ENCODE measurements around the gene STYXL2.
A peak's percentile ranks its signal among the peaks of the same experiment; 100 is the strongest.

STYXL2 gene

DNA sequence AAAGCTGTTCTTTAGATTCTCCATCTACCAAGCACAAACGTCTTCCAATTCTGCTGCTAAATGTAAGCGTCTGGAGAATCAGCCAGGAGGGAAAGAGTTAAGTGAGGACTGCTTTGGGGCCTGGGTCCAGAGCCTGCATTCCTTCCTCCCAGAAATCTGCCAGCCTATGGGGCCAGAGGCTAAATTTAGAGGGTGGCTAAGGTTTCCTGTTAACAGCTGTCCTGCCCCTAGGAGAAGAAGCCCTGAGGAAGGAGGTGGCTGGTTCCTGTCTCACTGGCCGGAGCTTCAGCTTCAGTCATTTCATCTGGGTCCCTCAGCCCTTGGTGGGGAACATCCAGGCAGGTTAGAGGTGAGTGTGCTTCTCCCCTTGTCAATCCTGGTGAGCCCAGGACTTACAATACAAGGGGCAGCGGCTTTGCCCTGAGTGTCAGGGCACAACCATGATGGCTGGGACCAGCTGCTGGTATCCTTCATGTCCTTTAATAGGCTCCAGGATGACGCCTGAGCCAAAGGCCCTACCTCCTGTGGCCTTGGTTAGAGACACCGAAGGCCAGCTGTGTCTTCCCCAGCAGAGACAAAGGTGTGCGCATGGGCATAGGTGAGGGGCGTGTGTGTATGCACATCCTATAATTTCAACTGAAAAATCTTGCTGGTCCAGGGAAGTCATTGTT is at the start of gene STYXL2:
STYXL2 (plus strand) TSS at position 230 of the 671 bp plus-strand sequence. CDS start 775 bp downstream, outside the sequence.
- DNase-seq, result no peak

- no peak for DNase-seq
Measured at GRCh38 chr1:167051907-167052306, 42.0 kb upstream of the STYXL2 start.

GRCh38 chr1:167052389-167052788 is 41.5 kb upstream of the STYXL2 start:
- DNase-seq, result no peak

GRCh38 chr1:167054531-167054930 is 39.3 kb upstream of the STYXL2 start:
- no peak for DNase-seq

- no peak for DNase-seq
Measured at GRCh38 chr1:167054946-167055630, 38.8 kb upstream of the STYXL2 start.

DNA sequence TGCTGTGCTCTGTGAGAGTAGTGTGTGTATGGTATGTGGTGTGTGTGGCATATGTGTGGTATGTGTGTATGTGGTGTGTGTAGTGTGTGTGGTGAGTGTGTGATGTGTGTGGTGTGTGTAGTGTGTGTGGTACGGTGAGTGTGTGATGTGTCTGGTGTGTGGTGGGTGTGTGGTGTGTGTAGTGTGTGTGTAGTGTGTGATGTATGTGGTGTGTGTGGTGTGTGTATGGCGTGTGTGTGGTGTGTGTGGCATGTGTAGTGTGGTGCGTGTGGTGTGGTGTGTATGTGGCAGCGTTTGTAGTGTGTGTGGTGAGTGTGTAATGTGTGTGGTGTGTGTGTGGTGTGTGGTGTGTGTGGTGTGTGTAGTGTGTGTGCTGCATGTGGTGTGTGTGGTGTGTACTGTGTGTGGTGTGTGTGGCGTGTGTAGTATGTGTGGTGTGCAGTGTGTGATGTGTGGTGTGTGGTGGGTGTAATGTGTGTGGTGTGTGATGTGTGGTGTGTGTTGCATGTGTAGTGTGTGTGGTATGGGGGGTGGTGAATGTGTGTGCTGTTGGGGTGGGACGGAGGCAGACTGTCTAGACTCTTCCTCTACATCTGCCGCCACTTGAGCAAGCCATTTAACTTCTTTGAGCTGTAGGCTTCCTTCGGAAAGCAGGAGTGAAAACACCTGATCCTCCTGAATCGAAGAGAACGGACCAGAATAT is 37.2 kb upstream of the STYXL2 start:
- no peak for DNase-seq

GRCh38 chr1:167057241-167057688 is 36.6 kb upstream of the STYXL2 start:
- peak; percentile 10 for DNase-seq

DNA sequence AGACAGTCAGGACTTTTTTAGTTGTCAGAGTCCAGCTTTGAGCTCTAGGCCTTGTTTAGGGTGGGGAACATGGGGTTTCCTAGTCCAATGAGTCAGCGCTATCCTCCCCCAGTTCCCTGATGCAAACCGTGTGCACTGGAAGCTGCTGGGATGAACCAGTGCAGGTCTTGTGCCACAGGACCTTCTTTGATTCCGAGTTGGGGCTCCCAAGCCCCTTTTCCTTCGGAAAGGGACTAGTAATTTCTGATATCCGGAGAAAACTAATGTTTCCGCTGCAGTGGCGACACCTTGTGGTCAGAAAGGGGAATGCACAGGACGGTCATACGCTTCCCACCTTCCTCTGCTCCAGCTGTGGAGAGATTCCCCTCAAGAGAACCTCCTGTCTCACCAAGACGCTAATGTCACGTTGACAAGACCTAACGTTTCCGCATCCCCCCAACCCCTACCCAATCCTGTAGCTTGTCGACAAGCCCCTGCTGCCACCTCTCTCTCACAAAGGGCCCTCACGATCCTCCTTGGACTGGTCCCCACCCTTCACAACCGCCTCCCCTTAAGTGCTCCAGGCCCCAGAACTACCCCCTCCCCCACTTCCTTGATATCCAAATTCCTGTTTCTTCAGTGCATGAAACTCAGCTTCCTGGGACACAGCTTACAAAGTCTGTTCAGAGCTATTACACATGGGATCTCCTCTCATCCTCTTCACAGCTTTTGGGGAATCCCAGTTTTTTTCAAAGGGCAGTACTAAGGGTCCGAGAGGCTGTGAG is 34.6 kb upstream of the STYXL2 start:
- peak; percentile 18 for DNase-seq

GRCh38 chr1:167059809-167060107 is 34.1 kb upstream of the STYXL2 start:
- DNase-seq, result no peak

DNA sequence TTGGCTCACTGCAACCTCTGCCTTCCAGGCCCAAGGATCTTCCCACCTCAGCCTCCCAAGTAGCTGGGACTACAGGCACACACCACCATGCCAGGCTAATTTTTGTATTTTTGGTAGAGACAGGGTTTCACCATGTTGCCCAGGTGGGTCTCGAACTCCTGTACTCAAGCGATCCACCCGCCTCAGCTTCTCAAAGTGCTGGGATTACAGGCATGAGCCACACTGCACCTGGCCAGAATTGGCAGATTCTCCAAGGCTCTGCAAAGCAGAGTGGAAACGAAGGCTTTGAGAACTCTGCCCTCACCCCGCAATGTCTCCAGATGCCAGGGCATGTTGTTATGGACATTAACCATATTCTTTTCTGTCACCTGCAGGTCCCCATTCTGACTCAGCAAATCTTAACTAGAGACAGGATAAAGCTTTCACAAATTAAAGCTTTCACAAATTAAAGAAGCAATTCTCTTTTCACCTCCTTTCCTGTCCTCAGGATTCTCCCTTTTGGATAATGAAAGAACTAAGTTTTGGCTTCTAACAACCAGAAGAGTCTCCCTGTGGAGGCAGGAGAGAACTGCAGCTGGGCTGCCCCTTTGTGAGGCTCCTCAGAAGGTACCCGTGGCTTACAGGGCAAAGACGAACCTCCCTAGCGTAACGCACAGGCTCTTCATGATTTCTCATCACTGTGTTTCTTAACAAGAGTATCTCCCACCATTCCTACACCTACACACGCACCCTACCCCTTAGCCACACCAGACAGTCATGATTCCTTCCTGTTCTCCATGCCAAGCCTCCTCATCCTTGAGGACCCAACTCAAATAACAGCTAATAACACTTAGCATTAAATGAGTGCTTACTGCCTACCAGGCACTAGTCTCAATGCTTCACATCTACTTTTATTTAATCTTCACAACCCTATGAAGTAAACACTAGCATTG is 33.5 kb upstream of the STYXL2 start:
- no peak for DNase-seq

GRCh38 chr1:167061073-167061464 is 32.8 kb upstream of the STYXL2 start:
- DNase-seq, result no peak

GRCh38 chr1:167064621-167065020 is 29.3 kb upstream of the STYXL2 start:
- DNase-seq, result no peak

DNA sequence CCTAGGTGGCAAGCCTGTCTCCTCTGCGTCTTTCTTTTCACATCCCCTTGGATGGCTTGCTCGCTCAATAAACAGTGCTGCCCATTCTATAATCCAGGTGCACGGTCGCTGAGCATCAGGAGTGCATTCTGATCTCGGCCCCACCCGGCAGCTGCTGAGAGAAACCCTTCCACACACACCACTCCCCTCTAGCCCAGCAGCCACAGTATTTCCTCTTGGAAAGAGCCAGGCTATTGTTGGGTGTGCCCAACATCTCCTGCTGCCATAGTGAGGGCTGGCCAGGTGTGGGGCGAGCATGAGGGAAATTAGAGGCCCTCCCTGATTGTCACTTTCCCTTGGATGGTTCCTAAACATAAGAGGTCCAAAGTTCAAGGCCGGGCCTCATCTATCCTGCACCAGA is 28.4 kb upstream of the STYXL2 start:
- DNase-seq, result no peak

GRCh38 chr1:167066333-167067122 is 27.3 kb upstream of the STYXL2 start:
- peak; percentile 61 for DNase-seq

DNA sequence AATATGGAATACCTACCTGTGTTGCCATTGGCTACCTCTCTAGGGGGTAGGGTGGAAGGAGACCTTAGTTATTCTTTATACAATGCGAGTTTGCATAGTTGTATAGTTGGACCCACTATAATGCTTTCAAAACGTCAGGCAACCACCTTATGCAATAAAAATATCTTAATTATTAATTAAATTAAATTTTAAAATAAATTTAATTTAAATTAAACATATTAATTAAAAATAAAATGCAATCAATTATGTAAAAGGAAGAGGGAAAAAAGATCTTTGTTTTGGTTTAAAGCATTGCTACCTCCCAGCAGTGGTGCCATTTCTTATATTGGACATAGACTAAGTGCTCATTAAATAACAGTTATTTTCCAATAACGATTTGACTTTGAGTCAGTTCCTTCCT is 26.0 kb upstream of the STYXL2 start:
- DNase-seq, result no peak

DNA sequence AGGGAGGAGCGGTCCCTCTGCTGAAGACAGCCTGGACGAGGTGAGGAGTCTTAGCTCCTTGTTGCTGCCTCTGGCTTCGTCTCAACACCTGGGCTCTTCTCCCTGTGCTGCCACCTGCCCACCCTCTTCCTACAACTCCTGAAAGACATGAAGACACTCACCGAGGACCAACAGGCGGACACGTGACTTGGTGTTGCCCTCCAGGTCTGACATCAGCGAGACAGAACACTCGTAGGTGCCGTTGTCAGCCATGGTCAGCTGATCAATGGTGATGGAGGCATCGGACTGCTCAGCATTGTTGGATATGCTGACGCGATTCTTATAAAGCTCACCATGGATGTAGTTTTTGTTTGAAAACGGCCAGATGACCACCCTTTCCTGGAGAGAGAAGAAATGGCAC is 25.1 kb upstream of the STYXL2 start:
- no peak for DNase-seq

DNA sequence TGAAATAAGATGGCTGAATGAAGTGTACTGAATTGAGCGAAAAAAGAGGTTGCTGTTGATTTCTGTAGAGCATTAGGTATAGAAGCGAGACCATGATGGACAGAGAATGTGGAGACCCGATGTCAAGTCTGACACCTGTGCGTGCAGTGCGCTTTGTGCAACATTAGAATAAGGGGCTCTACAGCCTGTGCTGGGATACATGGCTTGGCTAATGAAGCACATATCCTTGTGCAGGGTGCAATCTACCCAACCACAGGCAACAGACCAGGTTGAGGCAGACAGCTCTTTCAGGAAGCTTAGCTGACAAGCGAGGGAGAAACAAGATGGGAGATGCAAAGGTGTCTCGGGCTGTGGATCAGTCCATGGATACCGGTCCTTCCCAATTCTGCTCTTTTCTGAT is 22.6 kb upstream of the STYXL2 start:
- no peak for DNase-seq

DNA sequence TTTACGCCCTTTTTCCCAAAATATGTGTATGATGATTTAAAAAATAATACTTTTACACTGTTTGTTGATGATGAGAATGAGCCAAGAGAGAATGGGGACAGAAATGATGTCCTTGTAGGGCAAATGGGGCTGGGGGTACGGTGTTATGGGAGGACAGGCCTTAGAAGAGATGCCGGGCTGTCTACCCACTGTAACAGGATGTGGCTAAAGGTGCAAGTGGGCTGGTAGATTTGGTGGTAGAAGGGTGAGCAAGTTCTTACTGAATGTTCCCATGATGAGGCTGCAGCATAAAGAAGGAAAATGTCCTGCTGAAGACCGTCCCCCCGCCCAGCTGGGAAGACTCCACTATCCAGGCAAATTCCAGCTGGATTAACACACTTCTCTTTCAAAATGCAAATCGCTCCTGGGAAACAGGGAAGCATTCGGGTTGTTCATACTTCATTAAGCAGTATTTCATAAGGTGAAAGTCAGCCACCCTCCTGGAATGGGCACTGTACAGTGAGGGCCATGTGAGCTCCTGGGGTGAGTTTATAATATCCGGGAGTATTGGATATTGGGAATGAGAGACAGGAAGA is 17.7 kb upstream of the STYXL2 start:
- DNase-seq, result no peak

DNA sequence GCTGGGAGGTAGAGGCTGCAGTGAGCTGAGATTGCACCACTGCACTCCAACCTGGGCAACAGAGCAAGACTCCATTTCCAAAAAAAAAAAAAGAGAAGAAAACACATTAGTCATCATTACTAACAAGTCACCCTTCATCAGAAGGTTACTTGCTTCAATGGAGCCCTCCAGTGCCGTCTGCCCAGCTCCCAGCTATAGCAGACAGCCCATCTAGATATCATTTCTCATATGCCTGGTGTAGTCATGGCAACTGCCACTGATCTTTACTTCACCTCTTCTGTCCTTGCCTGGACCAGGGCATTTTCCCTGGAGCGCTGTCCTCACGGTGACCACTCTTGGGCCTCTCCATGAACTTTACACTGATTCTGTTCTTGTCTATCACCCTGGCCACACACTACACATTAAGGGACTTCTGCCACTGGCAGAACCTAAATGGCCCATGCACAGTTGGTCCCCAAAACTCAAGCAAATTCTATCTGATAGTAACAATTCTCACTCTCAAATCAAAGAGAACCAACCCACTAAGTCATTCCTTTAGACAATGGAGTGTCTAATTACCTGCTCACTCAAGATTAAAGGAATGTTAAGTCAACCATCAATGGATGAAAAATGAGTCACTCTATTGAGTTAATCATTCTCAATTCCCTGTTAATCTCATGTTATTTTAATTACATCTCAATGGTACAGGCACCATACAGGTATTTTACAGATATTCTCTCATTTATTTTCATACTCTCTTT is 16.6 kb upstream of the STYXL2 start:
- DNase-seq, result no peak

DNA sequence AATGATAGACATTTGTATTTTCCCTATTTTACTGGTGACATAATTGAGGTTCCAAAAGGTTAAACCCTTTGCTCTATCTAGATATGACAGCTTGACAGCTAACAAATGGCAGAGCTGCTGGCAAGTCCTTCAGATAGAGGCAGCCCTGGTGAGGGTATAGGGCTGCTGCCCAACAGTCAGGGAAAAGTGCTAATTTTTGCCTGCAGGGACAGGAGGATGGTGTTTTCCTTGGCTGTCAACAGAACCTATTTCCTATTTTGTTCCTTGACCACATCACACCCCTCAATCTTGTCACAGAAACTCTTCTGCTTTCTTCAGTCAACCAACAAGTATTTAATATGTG is 16.0 kb upstream of the STYXL2 start:
- DNase-seq, result no peak
